AG09319 (cell line): ENCODE measurements around the gene CCDC77.

Source experiments
- DNase-seq: peaks from one replicate; pipeline ENCODE4 v3.0.0-alpha.2; 2010; ENCODE audit warnings: low read depth; ENCODE audit errors: extremely low read depth
- CTCF ChIP-seq: IDR thresholded peaks from 2 replicates; pipeline ENCODE4 v1.5.1; 2011; ENCODE audit warnings: low read depth, mild to moderate bottlenecking, inconsistent platforms, low read length, moderate library complexity

The CCDC77 gene

DNA sequence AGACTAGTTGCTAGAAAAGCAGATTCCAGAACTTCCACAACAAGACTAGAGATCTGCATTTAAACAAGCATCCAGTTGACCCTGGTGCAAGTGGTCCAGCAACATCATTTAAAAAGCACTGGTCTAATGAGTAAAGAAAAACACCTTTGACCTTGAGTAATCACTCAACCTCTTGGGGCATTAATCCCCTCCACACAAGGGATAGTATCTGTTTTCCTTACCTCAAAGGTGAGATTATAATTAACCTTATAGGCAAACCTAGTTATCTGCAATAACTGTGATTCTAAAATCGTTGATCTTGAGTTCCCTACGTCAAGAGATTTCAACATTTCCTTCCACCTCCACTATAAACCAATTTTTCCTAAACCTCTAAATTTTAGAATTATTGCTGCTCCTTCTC, 13.4 kb upstream of the CCDC77 start:
- DNase-seq = no peak
- TF ChIP-seq CTCF = no peak

DNA sequence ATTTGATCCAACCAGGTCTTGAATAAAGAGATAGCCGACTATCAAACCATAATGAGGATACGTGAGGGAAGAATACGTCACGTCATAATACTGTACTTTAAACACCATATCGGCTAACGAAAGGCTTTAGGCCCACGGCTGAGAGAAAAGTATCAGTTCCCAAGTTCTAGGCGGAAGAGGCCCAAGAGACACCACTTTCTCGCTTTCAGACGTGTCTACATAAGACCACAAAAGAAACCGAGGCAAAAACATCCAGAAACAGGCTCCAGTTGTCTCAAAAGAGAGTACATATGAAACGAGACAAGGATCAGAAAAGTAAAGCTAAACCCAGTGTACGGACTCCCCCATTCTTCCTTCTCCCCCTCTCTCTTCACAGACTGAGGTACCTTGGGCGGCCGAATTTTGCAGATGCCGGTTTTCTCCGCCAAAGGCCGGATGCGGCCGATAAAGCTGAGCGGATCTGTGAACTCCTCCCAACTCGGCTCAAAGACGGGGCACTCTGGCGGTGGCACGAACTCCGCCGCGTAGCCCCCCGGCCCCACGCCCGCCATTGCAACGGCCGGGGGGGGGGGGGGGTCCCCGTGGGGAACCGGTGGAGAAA, 12.8 kb upstream of the CCDC77 start:
- no peak for TF ChIP-seq CTCF
- no peak for DNase-seq

DNA sequence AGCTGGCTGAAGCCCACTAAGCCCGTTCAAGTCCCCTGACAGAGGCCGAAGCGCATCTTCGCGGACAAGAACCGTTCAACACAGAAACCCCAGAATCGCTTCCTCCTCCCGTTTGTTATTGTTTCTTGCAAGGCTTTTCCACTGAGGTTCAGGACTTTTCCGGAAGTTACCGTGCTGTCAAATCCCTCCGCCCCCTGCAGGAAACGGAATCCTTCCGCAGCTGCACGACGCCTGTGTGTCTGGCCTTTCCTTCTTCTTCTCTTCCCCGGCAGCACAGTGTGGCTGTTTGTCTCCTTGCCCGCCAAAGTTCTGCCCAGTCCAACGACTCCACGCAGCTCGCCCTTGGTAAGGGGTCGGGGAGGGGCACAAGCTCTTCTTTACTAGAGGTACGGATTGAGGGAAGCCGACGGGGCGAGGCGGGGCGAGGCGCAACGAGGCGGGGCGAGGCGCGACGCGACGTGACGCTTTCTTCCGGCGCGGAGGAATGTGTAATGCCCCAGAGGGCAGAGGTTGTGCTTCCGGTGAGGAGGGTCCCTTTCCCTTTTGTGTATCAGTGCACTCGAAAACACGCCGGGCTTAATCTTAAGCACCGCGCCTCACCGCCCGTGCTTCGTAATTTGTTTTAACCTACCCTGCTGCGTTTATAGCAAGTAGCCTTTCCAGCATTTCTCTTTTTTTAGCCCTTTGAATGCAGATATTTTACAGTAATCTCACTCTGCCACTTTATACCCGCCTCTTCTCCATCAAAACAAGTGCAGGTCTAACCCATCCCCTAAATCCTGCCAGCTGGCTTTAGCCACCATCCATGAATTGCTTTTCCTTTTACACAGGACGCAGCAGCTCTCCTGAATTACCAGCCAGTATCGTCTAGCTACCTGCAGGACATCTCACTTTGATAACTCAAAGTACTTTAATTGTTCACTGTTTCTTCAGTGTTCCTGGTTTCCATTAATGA, 12.0 kb upstream of the CCDC77 start, which contains the start of gene KDM5A:
Gene KDM5A (minus strand): TSS at position 179 of the 955 bp plus-strand sequence. CDS start 229 bp downstream, outside the sequence.
- peak; percentile 85 for DNase-seq
- no peak for TF ChIP-seq CTCF

- no peak for TF ChIP-seq CTCF
- DNase-seq = no peak
These were observed 616 bp upstream of the CCDC77 start for GRCh38 chr12:400828-401227.

DNA sequence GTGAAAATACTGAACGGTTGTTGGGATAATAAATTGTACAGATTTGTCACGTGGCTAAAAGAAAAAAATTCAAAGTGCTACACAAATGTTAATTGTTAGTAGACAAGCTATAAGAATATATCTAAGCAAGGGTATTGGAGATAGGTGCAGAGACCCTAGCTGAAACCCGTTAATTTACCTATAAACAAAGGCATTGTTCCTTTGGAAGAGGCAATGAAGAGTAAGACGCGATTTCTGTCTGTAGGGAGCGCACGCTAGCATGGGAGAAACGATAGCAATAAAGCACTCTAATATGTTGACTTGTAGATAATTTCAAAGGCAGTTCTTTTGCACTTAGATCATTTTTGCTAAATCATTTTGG, 565 bp downstream of the CCDC77 start:
- DNase-seq = no peak
- peak; percentile 41 for TF ChIP-seq CTCF

GRCh38 chr12:414859-415258, 13.4 kb downstream of the CCDC77 start:
- DNase-seq = no peak
- TF ChIP-seq CTCF = no peak

GRCh38 chr12:418432-418831, 17.0 kb downstream of the CCDC77 start:
- no peak for DNase-seq
- TF ChIP-seq CTCF = no peak
